Heart right ventricle (tissue), 16 donors: ENCODE measurements around the gene CDK14. TPM values are rescaled to one million over a fixed set of nuclear protein-coding genes. Genes with fewer than 3 reads are reported as not detected.

ENCODE experiments used
- ATAC-seq, 8 donors: fragments of 200-7000 bp; cut with Tn5 transposase; one replicate each; pipeline ENCODE4 v1.9.1; 2020; ENCODE audit warnings: mild to moderate bottlenecking in 8 of 8, moderate library complexity in 8 of 8, moderate number of reproducible peaks in 1 of 8
- DNase-seq, 2 donors: peaks; one replicate each; pipeline ENCODE4 v3.0.0-alpha.2; 2020
- H3K27ac ChIP-seq, 10 donors: fragments of 200-600 bp; sonication (generic) in 2 of 10; one replicate each; pipeline versions ENCODE4 v1.5.0 to v1.8.0; 2020 to 2022; ENCODE audit warnings: mild to moderate bottlenecking in 3 of 10
- H3K27me3 ChIP-seq, 7 donors: fragments of 200-600 bp; one replicate each; pipeline ENCODE4 v1.8.0; 2021 to 2022; ENCODE audit warnings: mild to moderate bottlenecking in 2 of 7
- H3K36me3 ChIP-seq, 9 donors: fragments of 200-600 bp; sonication (generic) in 1 of 9; one replicate each; pipeline versions ENCODE4 v1.5.0 to v1.8.0; 2020 to 2022; ENCODE audit warnings: mild to moderate bottlenecking in 2 of 9
- H3K4me1 ChIP-seq, 9 donors: fragments of 200-600 bp; sonication (generic) in 1 of 9; one replicate each; pipeline versions ENCODE4 v1.5.0 to v1.8.0; 2020 to 2022; ENCODE audit warnings: mild to moderate bottlenecking in 4 of 9
- H3K4me3 ChIP-seq, 10 donors: fragments of 200-600 bp; sonication (generic) in 2 of 10; one replicate each; pipeline versions ENCODE4 v1.5.0 to v1.8.0; 2020 to 2022; ENCODE audit warnings: mild to moderate bottlenecking in 7 of 10, moderate library complexity in 2 of 10
- H3K9me3 ChIP-seq, 11 donors: fragments of 200-600 bp in 10 of 11; sonication (generic) in 2 of 11; one replicate each; pipeline versions ENCODE4 v1.5.0 to v1.8.0; 2013 to 2022; ENCODE audit warnings: mild to moderate bottlenecking in 2 of 11, control low read depth in 1 of 11, moderate library complexity in 1 of 11
- WGBS, 2 donors: extraction: QIAGEN DNeasy Blood & Tissue Kit; methylation state at CpG; one replicate each; pipeline ENCODE4 v1.1.7; 2013; ENCODE audit warnings: inconsistent platforms in 1 of 2; 5-methylcytosine and 5-hydroxymethylcytosine counted together
- intact Hi-C, 10 donors: fragments of 100-400 bp; cut with DNase I; formaldehyde crosslinking; loops; one replicate each; pipeline versions ENCODE4 v1.11.1 to v1.14.2; 2022
- polyA plus RNA-seq, 2 donors: library from polyadenylated mRNA; stranded (reverse); fragments of 200-250 nt; gene quantifications; one replicate each; pipeline ENCODE4 v1.2.3, GENCODE V29; 2013
- total RNA-seq, 10 donors: library from RNA; stranded (reverse); fragmentation: NEBNext Ultra II Directional in 3 of 10; extraction: Animal tissue kit (Norgen Biotek cat#: 25700) in 3 of 10; gene quantifications; one replicate each; pipeline versions ENCODE4 v1.2.1 to v1.2.4, GENCODE V29; 2021 to 2023
- TF ChIP-seq, protein P1 (sequence below), 9 donors: fragments of 200-600 bp; sonication (generic) in 2 of 9; IDR thresholded peaks; one replicate each; pipeline versions ENCODE4 v1.5.0 to v1.8.0; 2021 to 2022; ENCODE audit warnings: antibody characterized with exemption in 9 of 9, mild to moderate bottlenecking in 5 of 9, moderate library complexity in 1 of 9
- donor health status: Arrhythmogenic right ventricular cardiomyopathy.
- donor health status: ischemic (EF 13 %, LVEDD 7.1; RV severe dilation, severe dysfunction).
- donor health status: healthy with polysubstance abuse.
- donor health status: DM: no; HTN: yes; CAD: no.
- donor health status: DM: no; HTN: no; CAD: no.
- donor health status: ischemic (EF 25% LVEDD 6.9; RV normal size, moderate dysfunction).
- donor health status: ischemic (EF 25% LVEDD 5.7; RV mildly dilated, moderate dysfunction).
- donor health status: healthy.
- donor health status: DM: yes; HTN: yes; CAD: no.
- donor health status: Ischemic cardiomyopathy.
- donor health status: ischemic (EF 35%, LVEDD 5.7; RV mildly dilated, moderate dysfunction).
- donor health status: nonischemic (EF 11% LVEDD 7.7; RV severe dilation, severe dysfunction).
- donor health status: DM: yes; HTN: yes; CAD: no.
- donor health status: PGD.
- donor health status: ischemic (EF 29% LVEDD 5.4; RV normal size, mild dysfunction).
- donor health status: nonischemic (EF 23%, LVEDD 6.1; RV moderate dilation, normal function).

Gene CDK14
- total and polyA plus RNA-seq, 12 donors, result 3.9 to 36.5 (median 21.4) TPM

DNA sequence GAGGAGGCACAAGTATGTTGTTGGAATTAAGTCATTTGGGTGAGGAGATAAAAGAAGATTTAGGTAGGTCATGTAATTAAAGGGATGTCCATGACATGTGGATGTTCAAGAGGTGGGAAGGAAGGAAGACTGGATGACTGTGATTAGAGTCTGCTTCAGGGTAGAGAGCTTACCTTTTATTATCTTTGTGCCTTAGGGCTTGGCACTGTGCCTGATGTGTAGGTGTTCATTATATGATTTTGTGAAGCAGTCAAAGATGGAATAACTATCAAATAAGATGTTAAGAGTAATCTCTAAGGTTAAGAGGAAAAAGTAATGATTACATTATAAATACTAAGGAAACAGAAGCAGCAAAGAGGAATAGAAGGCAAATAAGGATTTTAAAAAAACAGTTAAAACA lies 97.8 kb downstream of the CDK14 start:
- Histone ChIP-seq H3K9me3 (no peaks in the 10 kb centered on the region), H3K36me3 (no peaks in the 10 kb centered on the region), H3K4me3 (no peak overlapping the region), H3K4me1 (peaks cover 0 to 11% (median 3%) of the 10 kb centered on the region in 9 donors), H3K27ac (no peak overlapping the region), H3K27me3 (no peaks in the 10 kb centered on the region)
- DNase-seq, result no peak
- ATAC-seq, result no peak
- intact Hi-C loops, result no loop called here
- TF ChIP-seq, protein P1, sequence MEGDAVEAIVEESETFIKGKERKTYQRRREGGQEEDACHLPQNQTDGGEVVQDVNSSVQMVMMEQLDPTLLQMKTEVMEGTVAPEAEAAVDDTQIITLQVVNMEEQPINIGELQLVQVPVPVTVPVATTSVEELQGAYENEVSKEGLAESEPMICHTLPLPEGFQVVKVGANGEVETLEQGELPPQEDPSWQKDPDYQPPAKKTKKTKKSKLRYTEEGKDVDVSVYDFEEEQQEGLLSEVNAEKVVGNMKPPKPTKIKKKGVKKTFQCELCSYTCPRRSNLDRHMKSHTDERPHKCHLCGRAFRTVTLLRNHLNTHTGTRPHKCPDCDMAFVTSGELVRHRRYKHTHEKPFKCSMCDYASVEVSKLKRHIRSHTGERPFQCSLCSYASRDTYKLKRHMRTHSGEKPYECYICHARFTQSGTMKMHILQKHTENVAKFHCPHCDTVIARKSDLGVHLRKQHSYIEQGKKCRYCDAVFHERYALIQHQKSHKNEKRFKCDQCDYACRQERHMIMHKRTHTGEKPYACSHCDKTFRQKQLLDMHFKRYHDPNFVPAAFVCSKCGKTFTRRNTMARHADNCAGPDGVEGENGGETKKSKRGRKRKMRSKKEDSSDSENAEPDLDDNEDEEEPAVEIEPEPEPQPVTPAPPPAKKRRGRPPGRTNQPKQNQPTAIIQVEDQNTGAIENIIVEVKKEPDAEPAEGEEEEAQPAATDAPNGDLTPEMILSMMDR (IDR thresholded peaks at IDR 0.05), result no peak

DNA sequence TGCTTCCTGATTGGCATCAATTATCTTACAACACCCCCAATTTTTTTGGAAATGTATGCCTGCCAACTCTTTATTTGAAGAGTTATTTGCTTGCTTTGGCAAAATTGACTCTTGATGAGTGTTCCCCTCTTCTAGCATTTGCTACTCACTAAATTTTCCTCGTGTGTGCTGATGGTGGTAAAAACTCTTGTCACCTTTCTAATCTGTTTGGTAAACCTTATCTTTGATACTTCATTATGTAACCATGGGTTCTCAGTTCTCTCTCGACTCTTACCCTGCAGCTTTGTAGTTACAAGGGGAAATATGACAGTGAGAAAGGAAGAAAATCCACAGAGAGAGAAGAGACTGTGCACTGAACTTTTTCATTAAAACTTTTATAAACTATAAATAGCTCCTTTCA lies 102.5 kb downstream of the CDK14 start:
- Histone ChIP-seq H3K36me3 (no peaks in the 10 kb centered on the region), H3K27me3 (no peaks in the 10 kb centered on the region), H3K4me1 (peaks cover 3 to 31% (median 11%) of the 10 kb centered on the region in 9 donors), H3K27ac (no peak overlapping the region), H3K4me3 (no peak overlapping the region), H3K9me3 (no peaks in the 10 kb centered on the region)
- no peak for DNase-seq
- 12 to 20% methylated on average over 2 of the region's 2 CpGs for WGBS, 2 donors
- TF ChIP-seq, protein P1 (IDR thresholded peaks at IDR 0.05), result no peak
- intact Hi-C loops, result no loop called here
- ATAC-seq, result no peak

DNA sequence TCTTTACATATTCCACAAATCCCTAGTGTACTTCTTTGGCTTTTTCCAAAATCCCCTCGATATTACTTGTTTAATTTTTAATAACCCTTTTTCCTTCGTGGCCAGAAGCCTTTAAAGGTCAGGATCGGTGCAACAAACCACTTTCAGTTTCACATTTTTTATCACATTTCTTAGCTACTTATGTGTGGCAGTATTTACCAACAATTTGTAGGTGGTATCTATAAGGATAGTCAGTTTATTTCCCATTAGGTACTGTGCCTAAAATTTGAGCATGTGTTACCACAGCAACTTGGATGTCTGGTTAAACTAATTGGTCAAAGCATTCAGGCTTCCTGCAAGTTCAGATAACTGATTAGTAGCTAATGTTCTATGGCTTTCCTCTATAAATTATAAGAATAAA lies 104.9 kb downstream of the CDK14 start:
- peak in 3 of 8 donors; percentile 17 to 33 (median 33) for ATAC-seq
- Histone ChIP-seq H3K36me3 (no peaks in the 10 kb centered on the region), H3K27ac (peak overlapping the region in 3 of 10 donors; percentile 18 to 63 (median 19)), H3K9me3 (no peaks in the 10 kb centered on the region), H3K27me3 (no peaks in the 10 kb centered on the region), H3K4me3 (peak overlapping the region in 7 of 10 donors; percentile 20 to 45 (median 37)), H3K4me1 (peaks cover 3 to 38% (median 11%) of the 10 kb centered on the region in 9 donors)
- WGBS, 2 donors, result 45 to 69% methylated on average over 3 of the region's 3 CpGs
- intact Hi-C loops, result no loop called here
- TF ChIP-seq, protein P1 (IDR thresholded peaks at IDR 0.05), result no peak
- DNase-seq, result no peak

DNA sequence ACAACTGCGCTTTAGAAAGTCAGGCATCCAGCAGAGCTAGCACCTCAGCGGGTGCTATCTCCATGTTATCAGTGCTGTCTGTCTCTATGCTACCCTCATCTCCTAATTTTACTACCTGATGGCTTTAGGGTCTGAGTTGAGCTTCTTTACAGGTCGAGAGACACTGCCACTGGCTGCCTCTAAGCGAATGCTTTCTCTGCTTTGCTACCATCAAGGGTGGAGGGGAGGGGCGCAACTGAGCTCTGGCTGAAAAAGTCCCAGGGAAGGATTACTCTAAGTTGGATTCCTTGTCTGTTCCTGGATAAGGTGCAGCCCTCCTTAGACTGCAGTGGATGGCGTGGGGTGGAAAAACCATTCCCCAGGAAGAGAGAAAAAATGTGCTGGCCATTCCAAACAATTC lies 105.7 kb downstream of the CDK14 start:
- no peaks in the 10 kb centered on the region for H3K9me3 ChIP-seq
- peak overlapping the region in 4 of 10 donors; percentile 37 to 45 (median 38) for H3K4me3 ChIP-seq
- no peaks in the 10 kb centered on the region for H3K36me3 ChIP-seq
- H3K27me3 ChIP-seq, result no peaks in the 10 kb centered on the region
- intact Hi-C loops, result no loop called here
- WGBS, 2 donors, result 54 to 56% methylated on average over 6 of the region's 6 CpGs
- H3K27ac ChIP-seq, result peak overlapping the region in 2 of 10 donors; percentile 19 to 63
- TF ChIP-seq, protein P1 (IDR thresholded peaks at IDR 0.05), result no peak
- DNase-seq (no peak), ATAC-seq (peak in 7 of 8 donors; percentile 28 to 50 (median 43))
- H3K4me1 ChIP-seq, result peaks cover 3 to 41% (median 11%) of the 10 kb centered on the region in 9 donors
